Mesothelial cell of epicardium (in vitro differentiated cells): ENCODE data around the gene TTC28. TPM values are rescaled to one million over a fixed set of nuclear protein-coding genes. Genes with fewer than 3 reads are reported as not detected.

Source experiments
- DNase-seq, 2 experiments: peaks; one replicate each; pipeline ENCODE4 v3.0.0; 2021; ENCODE audit warnings: low spot score in 2 of 2; ENCODE audit not compliant: unreplicated experiment in 2 of 2
- H3K27ac Mint-ChIP-seq: 2 replicates; pipeline ENCODE4 v1.8.0; 2021; ENCODE audit warnings: mixed read lengths
- H3K27me3 Mint-ChIP-seq: 2 replicates; pipeline ENCODE4 v1.8.0; 2021; ENCODE audit warnings: low read depth, mixed read lengths
- H3K36me3 Mint-ChIP-seq: 2 replicates; pipeline ENCODE4 v1.8.0; 2021; ENCODE audit warnings: mixed read lengths
- H3K4me1 Mint-ChIP-seq: 2 replicates; pipeline ENCODE4 v1.8.0; 2021; ENCODE audit warnings: mixed read lengths
- H3K4me3 Mint-ChIP-seq: 2 replicates; pipeline ENCODE4 v1.8.0; 2021; ENCODE audit warnings: mild to moderate bottlenecking, moderate library complexity, mixed read lengths
- H3K9me3 Mint-ChIP-seq: 2 replicates; pipeline ENCODE4 v1.8.0; 2021; ENCODE audit warnings: mixed read lengths
- CTCF ChIP-seq: fragments of 200-600 bp; sonication (generic); IDR thresholded peaks from one replicate; pipeline ENCODE4 v1.5.0; 2021; ENCODE audit warnings: antibody characterized with exemption; ENCODE audit not compliant: unreplicated experiment
- total RNA-seq: library from RNA; stranded (reverse); gene quantifications from 3 replicates; pipeline ENCODE4 v1.2.1, GENCODE V29; 2021

The TTC28 gene
- total RNA-seq, 1 donor from 2014 or later: 95.9 TPM

- no peaks in the 10 kb centered on the region for H3K27me3 Mint-ChIP-seq
- no peak for TF ChIP-seq CTCF
- no peak for DNase-seq
- H3K4me1 Mint-ChIP-seq: peaks cover 14% of the 10 kb centered on the region
- H3K36me3 Mint-ChIP-seq: peaks cover 12% of the 10 kb centered on the region
- peaks cover 14% of the 10 kb centered on the region for H3K9me3 Mint-ChIP-seq
- no peak overlapping the region for H3K4me3 Mint-ChIP-seq
- peak overlapping the region; percentile 40 for H3K27ac Mint-ChIP-seq
Measured at GRCh38 chr22:28548406-28548805, 131.2 kb downstream of the TTC28 start.

- H3K27ac Mint-ChIP-seq: peak overlapping the region; percentile 40
- no peaks in the 10 kb centered on the region for H3K27me3 Mint-ChIP-seq
- peaks cover 14% of the 10 kb centered on the region for H3K4me1 Mint-ChIP-seq
- DNase-seq: no peak
- no peak overlapping the region for H3K4me3 Mint-ChIP-seq
- peaks cover 19% of the 10 kb centered on the region for H3K9me3 Mint-ChIP-seq
- peaks cover 16% of the 10 kb centered on the region for H3K36me3 Mint-ChIP-seq
- no peak for TF ChIP-seq CTCF
Measured at GRCh38 chr22:28547132-28547842, 132.4 kb downstream of the TTC28 start.

GRCh38 chr22:28544431-28544868 lies 135.2 kb downstream of the TTC28 start:
- Mint-ChIP-seq H3K9me3 (peaks cover 19% of the 10 kb centered on the region), H3K36me3 (peaks cover 12% of the 10 kb centered on the region), H3K4me3 (no peak overlapping the region), H3K27ac (no peak overlapping the region), H3K4me1 (peaks cover 14% of the 10 kb centered on the region), H3K27me3 (no peaks in the 10 kb centered on the region)
- no peak for DNase-seq
- TF ChIP-seq CTCF: no peak

DNA sequence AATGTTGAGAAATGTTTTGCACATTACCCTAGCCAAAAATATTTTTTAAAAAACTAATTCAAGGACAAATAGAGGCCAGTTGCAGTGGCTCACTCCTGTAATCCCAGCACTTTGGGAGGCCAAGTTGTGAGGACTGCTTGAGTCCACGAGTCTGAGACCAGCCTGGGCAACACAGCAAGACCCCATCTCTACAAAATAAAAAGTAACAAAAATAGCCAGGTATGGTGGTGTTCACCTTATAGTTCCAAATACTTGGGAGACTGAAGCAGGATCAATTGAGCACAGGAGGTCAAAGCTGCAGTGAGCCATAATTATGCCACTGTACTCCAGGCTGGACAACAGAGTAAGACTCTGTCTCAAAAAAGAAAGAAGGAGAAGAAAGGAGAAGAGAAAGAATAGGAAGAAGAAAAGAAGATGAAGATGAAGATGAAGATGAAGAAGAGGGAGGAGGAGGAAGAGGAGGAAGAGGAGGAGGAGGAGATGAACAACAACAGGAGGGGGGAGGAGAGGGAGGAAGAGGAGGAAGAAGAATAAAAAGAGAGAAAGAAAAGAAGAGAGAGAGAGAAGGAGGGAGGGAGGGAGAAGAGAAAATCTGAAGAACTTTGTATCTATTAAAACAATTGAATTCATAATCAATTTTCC lies 136.5 kb downstream of the TTC28 start:
- no peak for DNase-seq
- H3K4me1 Mint-ChIP-seq: peaks cover 9% of the 10 kb centered on the region
- no peak overlapping the region for H3K27ac Mint-ChIP-seq
- no peaks in the 10 kb centered on the region for H3K27me3 Mint-ChIP-seq
- TF ChIP-seq CTCF: no peak
- peaks cover 19% of the 10 kb centered on the region for H3K9me3 Mint-ChIP-seq
- peaks cover 12% of the 10 kb centered on the region for H3K36me3 Mint-ChIP-seq
- H3K4me3 Mint-ChIP-seq: no peak overlapping the region

DNA sequence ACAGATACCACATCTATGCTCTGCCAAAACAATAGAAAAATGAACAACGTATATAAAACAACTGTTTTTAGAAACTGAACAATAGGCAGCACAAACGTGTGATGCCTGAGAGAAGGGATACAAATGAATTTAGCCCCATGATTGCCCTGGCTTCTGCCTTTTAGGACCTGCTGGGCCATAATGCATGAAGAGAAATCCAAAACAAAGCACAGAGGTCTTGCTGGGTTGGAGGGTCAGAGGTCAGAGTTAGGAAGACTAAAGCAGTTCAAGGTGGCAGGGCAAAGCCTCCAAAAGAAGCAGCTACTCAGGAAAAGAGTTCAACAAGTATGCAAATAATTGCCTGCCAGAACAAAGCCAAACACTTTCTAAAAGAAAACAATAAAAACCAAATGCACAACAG lies 138.5 kb downstream of the TTC28 start:
- H3K27me3 Mint-ChIP-seq: no peaks in the 10 kb centered on the region
- H3K4me3 Mint-ChIP-seq: no peak overlapping the region
- H3K36me3 Mint-ChIP-seq: peaks cover 13% of the 10 kb centered on the region
- H3K9me3 Mint-ChIP-seq: peaks cover 22% of the 10 kb centered on the region
- no peak for DNase-seq
- no peaks in the 10 kb centered on the region for H3K4me1 Mint-ChIP-seq
- no peak for TF ChIP-seq CTCF
- H3K27ac Mint-ChIP-seq: no peak overlapping the region
